HepG2 (cell line): ENCODE data around the gene PLPPR2. TPM values are rescaled to one million over a fixed set of nuclear protein-coding genes. Genes with fewer than 3 reads are reported as not detected.

Source experiments
- ATAC-seq: fragments of 200-7000 bp; cut with Tn5 transposase; 3 replicates; pipeline ENCODE4 v1.9.1; 2020; ENCODE audit warnings: mild to moderate bottlenecking, moderate library complexity
- BruUV-seq: library from RNA; stranded (reverse); fragments of 400-500 nt; replicated peaks from 2 replicates; lab custom pipeline; 2021; lab: Mats Ljungman, UMichigan
- CTCF ChIA-PET: fragments of 300-600 bp; formaldehyde crosslinking; extraction: SDS; loops from one replicate; lab custom pipeline; 2021; ENCODE audit warnings: low total read pairs, inconsistent platforms, low intra/inter-chr PET ratio; lab: Yijun Ruan, JAX
- POLR2A ChIA-PET: fragments of 350-600 bp; sonication (Branson Sonifier 250); formaldehyde crosslinking; loops from one replicate; lab custom pipeline; 2020; ENCODE audit warnings: antibody characterized with exemption, inconsistent platforms; lab: Yijun Ruan, JAX
- DNase-seq: peaks from one replicate; pipeline ENCODE4 v3.0.0-alpha.2; 2015; ENCODE audit warnings: low spot score
- FAIRE-seq: peaks from 3 replicates; lab custom pipeline; 2011; peaks lifted over from hg19 to GRCh38; lab: Jason Lieb, UNC
- H2AFZ ChIP-seq: one replicate; pipeline ENCODE4 v1.6.1; 2011; ENCODE audit warnings: low read length, inconsistent platforms
- H3K27ac ChIP-seq: fragments of 300-600 bp; 3 replicates; pipeline ENCODE4 v1.8.0; 2011; ENCODE audit warnings: mixed run types, mild to moderate bottlenecking, mixed read lengths, low read length, inconsistent platforms; ENCODE audit not compliant: insufficient read depth; ENCODE audit errors: extremely low read length
- H3K27me3 ChIP-seq, 2 experiments: fragments of 200-600 bp in 1 of 2; 2 replicates in 1 of 2; 3 replicates in 1 of 2; pipeline versions ENCODE4 v1.6.0 to v1.8.0; 2011; ENCODE audit warnings: low read length in 2 of 2, mild to moderate bottlenecking in 2 of 2, moderate library complexity in 2 of 2, inconsistent platforms in 1 of 2; ENCODE audit not compliant: insufficient read depth in 2 of 2, control insufficient read depth in 1 of 2
- H3K36me3 ChIP-seq, 2 experiments: fragments of 200-600 bp in 1 of 2; replicated peaks in 1 of 2; 2 replicates in 1 of 2; 3 replicates in 1 of 2; pipeline versions ENCODE4 v1.5.1 to v1.8.0; 2011; ENCODE audit warnings: low read length in 2 of 2, inconsistent platforms in 1 of 2; ENCODE audit not compliant: insufficient read depth in 2 of 2, control insufficient read depth in 1 of 2
- H3K4me1 ChIP-seq: 2 replicates; pipeline ENCODE4 v1.5.1; 2012; ENCODE audit warnings: low read length, inconsistent platforms; ENCODE audit not compliant: insufficient read depth
- H3K4me2 ChIP-seq: 2 replicates; pipeline ENCODE4 v1.6.0; 2011; ENCODE audit warnings: low read depth, low read length, inconsistent platforms
- H3K4me3 ChIP-seq, 3 experiments: fragments of 200-600 bp in 1 of 3; sonication (generic), shearing (Covaris generic) in 1 of 3; replicated peaks in 1 of 3; 2 replicates each; pipeline ENCODE4 v1.5.1; 2011 to 2016; ENCODE audit warnings: low read length in 3 of 3, inconsistent platforms in 2 of 3, low read depth in 2 of 3, mild to moderate bottlenecking in 2 of 3, control low read depth in 1 of 3, mixed read lengths in 1 of 3; ENCODE audit not compliant: insufficient read depth in 1 of 3
- H3K79me2 ChIP-seq: one replicate; pipeline ENCODE4 v1.6.1; 2011; ENCODE audit warnings: low read length, inconsistent platforms; ENCODE audit not compliant: insufficient read depth
- H3K9ac ChIP-seq: 2 replicates; pipeline ENCODE4 v1.6.0; 2011; ENCODE audit warnings: mild to moderate bottlenecking, low read depth, low read length, inconsistent platforms; ENCODE audit not compliant: insufficient read depth
- H3K9me3 ChIP-seq: 2 replicates; pipeline ENCODE4 v1.5.1; 2012; ENCODE audit warnings: mild to moderate bottlenecking, low read length
- H4K20me1 ChIP-seq: 2 replicates; pipeline ENCODE4 v1.6.0; 2011; ENCODE audit warnings: inconsistent platforms, mild to moderate bottlenecking, low read length, moderate library complexity; ENCODE audit not compliant: insufficient read depth
- ARHGAP35 ChIP-seq: sonication (generic); formaldehyde crosslinking; IDR thresholded peaks from 2 replicates; pipeline ENCODE4 v1.9.0; 2022; ENCODE audit warnings: mild to moderate bottlenecking, inconsistent platforms, moderate library complexity, missing genetic modification reagents, borderline replicate concordance
- ARNT2 ChIP-seq: sonication (generic); formaldehyde crosslinking; IDR thresholded peaks from 2 replicates; pipeline ENCODE4 v1.8.0; 2022; ENCODE audit warnings: mild to moderate bottlenecking, low read depth, missing genetic modification reagents, moderate library complexity
- CTCF ChIP-seq: sonication (generic); formaldehyde crosslinking; IDR thresholded peaks from 2 replicates; pipeline ENCODE4 v1.5.0; 2020; ENCODE audit warnings: mild to moderate bottlenecking, missing genetic modification reagents, moderate library complexity
- FOSL2 ChIP-seq: sonication (generic); formaldehyde crosslinking; IDR thresholded peaks from 2 replicates; pipeline ENCODE4 v1.4.0; 2020; ENCODE audit warnings: missing genetic modification reagents
- FOXK1 ChIP-seq: sonication (generic); formaldehyde crosslinking; IDR thresholded peaks from 2 replicates; pipeline ENCODE4 v1.4.0; 2020; ENCODE audit warnings: low read depth, missing genetic modification reagents, borderline replicate concordance
- HDAC2 ChIP-seq: sonication (generic); formaldehyde crosslinking; IDR thresholded peaks from 2 replicates; pipeline ENCODE4 v1.4.0; 2020; ENCODE audit warnings: missing genetic modification reagents
- MAZ ChIP-seq, 2 experiments: sonication (generic) in 1 of 2; formaldehyde crosslinking in 1 of 2; IDR thresholded peaks; 2 replicates each; pipeline versions ENCODE4 v1.5.0 to v1.6.1; 2012 to 2020; ENCODE audit warnings: low read depth in 2 of 2, mild to moderate bottlenecking in 2 of 2, borderline replicate concordance in 1 of 2, improper control_type of control experiment in 1 of 2, low read length in 1 of 2, missing genetic modification reagents in 1 of 2, moderate library complexity in 1 of 2
- MTA3 ChIP-seq: sonication (generic); formaldehyde crosslinking; IDR thresholded peaks from 2 replicates; pipeline ENCODE4 v1.4.0; 2020; ENCODE audit warnings: missing genetic modification reagents
- NR2F1 ChIP-seq, 2 experiments: fragments of 450-650 bp in 1 of 2; formaldehyde crosslinking in 1 of 2; IDR thresholded peaks; 2 replicates each; pipeline versions ENCODE4 v1.5.0 to v1.6.1; 2016 to 2020; ENCODE audit warnings: mild to moderate bottlenecking in 1 of 2, missing compliant biosample characterization in 1 of 2, missing genetic modification reagents in 1 of 2, moderate library complexity in 1 of 2
- TBX2 ChIP-seq: sonication (generic); formaldehyde crosslinking; IDR thresholded peaks from 2 replicates; pipeline ENCODE4 v1.5.0; 2020; ENCODE audit warnings: missing genetic modification reagents, mild to moderate bottlenecking, borderline replicate concordance
- TCF12 ChIP-seq, 2 experiments: fragments of 450-650 bp in 1 of 2; sonication (generic) in 1 of 2; formaldehyde crosslinking in 1 of 2; IDR thresholded peaks; 2 replicates each; pipeline versions ENCODE4 v1.6.1 to v1.8.0; 2017 to 2022; ENCODE audit warnings: antibody characterized with exemption in 1 of 2, mild to moderate bottlenecking in 1 of 2, missing genetic modification reagents in 1 of 2, moderate library complexity in 1 of 2
- ZFX ChIP-seq: sonication (generic); formaldehyde crosslinking; IDR thresholded peaks from 2 replicates; pipeline ENCODE4 v1.4.0; 2020; ENCODE audit warnings: mild to moderate bottlenecking, low read depth, missing genetic modification reagents, moderate library complexity
- ZIK1 ChIP-seq: sonication (generic); formaldehyde crosslinking; IDR thresholded peaks from 2 replicates; pipeline ENCODE4 v1.5.0; 2020; ENCODE audit warnings: mild to moderate bottlenecking, low read depth, missing genetic modification reagents, borderline replicate concordance
- ZNF224 ChIP-seq: sonication (generic); formaldehyde crosslinking; IDR thresholded peaks from 2 replicates; pipeline ENCODE4 v1.5.0; 2020; ENCODE audit warnings: mild to moderate bottlenecking, missing genetic modification reagents
- ZNF570 ChIP-seq: sonication (generic); formaldehyde crosslinking; IDR thresholded peaks from 2 replicates; pipeline ENCODE4 v1.4.0; 2020; ENCODE audit warnings: mild to moderate bottlenecking, missing genetic modification reagents, borderline replicate concordance
- ZNF879 ChIP-seq: sonication (generic); formaldehyde crosslinking; IDR thresholded peaks from 2 replicates; pipeline ENCODE4 v1.8.1; 2023; ENCODE audit warnings: missing genetic modification reagents
- WGBS: methylation state at CpG from one replicate; pipeline ENCODE4 v1.1.6; 2017; ENCODE audit warnings: low lambda C conversion rate; 5-methylcytosine and 5-hydroxymethylcytosine counted together
- in situ Hi-C: cut with HindIII; loops from 2 replicates; pipeline ENCODE4 v1.10.0; 2017; ENCODE audit warnings: low pct_unique_long_range_greater_than_20kb; ENCODE audit not compliant: extremely low pct_ligation_motif_present
- intact Hi-C: fragments of 100-400 bp; cut with micrococcal nuclease; formaldehyde crosslinking; loops from one replicate; pipeline ENCODE4 v1.10.0; 2022; ENCODE audit not compliant: unreplicated experiment
- polyA plus RNA-seq, 8 experiments: library from polyadenylated mRNA; depleted of rRNA in 3 of 8; stranded (reverse) in 7 of 8; unstranded in 1 of 8; fragments of >200 nt; fragmentation: Illumina TruSeq in 4 of 8; extraction: Trizol in 4 of 8; gene quantifications; 2 replicates each; pipeline versions ENCODE4 v1.2.1 to v1.2.3, GENCODE V29; 2011 to 2016; ENCODE audit warnings: low read depth in 4 of 8, missing spikeins in 1 of 8, mixed read lengths in 1 of 8; ENCODE audit not compliant: insufficient read depth in 1 of 8
- total RNA-seq, 5 experiments: library from RNA; depleted of rRNA; stranded (reverse); fragments of >200 nt; fragmentation: Illumina TruSeq; extraction: Trizol; gene quantifications; 2 replicates each; pipeline ENCODE4 v1.2.3, GENCODE V29; 2016; ENCODE audit warnings: low read depth in 1 of 5

PLPPR2 gene
- total and polyA plus RNA-seq, 2 of the 13 experiments (the other 11 are each of a cell fraction or from before 2014, with no cell fraction given): 1.5 to 2.1 TPM

GRCh38 chr19:11345122-11345803, 10.0 kb upstream of the PLPPR2 start:
- peak overlapping the region; percentile 65 to 88 (median 83) for H3K4me3 ChIP-seq
- no peaks in the 10 kb centered on the region for H3K36me3 ChIP-seq
- no peaks in the 10 kb centered on the region for H4K20me1 ChIP-seq
- H3K27ac ChIP-seq: peak overlapping the region; percentile 32
- DNase-seq (no peak), ATAC-seq (peak; percentile 26), FAIRE-seq (no peak)
- H3K9ac ChIP-seq: peak overlapping the region; percentile 71
- H3K79me2 ChIP-seq: no peaks in the 10 kb centered on the region
- intact Hi-C loops (no loop called here), in situ Hi-C loops (no loop called here)
- H3K4me2 ChIP-seq: peak overlapping the region; percentile 86
- H2AFZ ChIP-seq: peak overlapping the region; percentile 15
- no TSS peak for BruUV-seq
- WGBS: 5% methylated on average over 6 of the region's 15 CpGs
- H3K27me3 ChIP-seq: no peaks in the 10 kb centered on the region
- no peaks in the 10 kb centered on the region for H3K9me3 ChIP-seq
- CTCF ChIA-PET: no interaction called here
- POLR2A ChIA-PET: interaction anchor here (0.6 to 4.8 kb wide), 9 partner anchors 23 to 203 kb away, joined by 3 to 68 read pairs (median 4); partner anchors contain the start of genes ODAD3, PRKCSH and SWSAP1
- H3K4me1 ChIP-seq: peaks cover 37% of the 10 kb centered on the region
- TF ChIP-seq TBX2 (CRISPR knock-in tag): no peak
- TF ChIP-seq MTA3 (CRISPR knock-in tag): no peak
- TF ChIP-seq FOXK1 (CRISPR knock-in tag): no peak
- TF ChIP-seq ZNF224 (CRISPR knock-in tag): no peak
- TF ChIP-seq ZFX (CRISPR knock-in tag): peak; percentile 37; the same call in 1 of the 2 replicates
- no peak for TF ChIP-seq CTCF (CRISPR knock-in tag)
- no peak for TF ChIP-seq NR2F1 (CRISPR knock-in tag; IDR thresholded peaks at IDR 0.05)
- no peak for TF ChIP-seq ARNT2 (CRISPR knock-in tag)
- TF ChIP-seq ZIK1 (CRISPR knock-in tag): no peak
- TF ChIP-seq FOSL2 (CRISPR knock-in tag): no peak
- TF ChIP-seq ARHGAP35 (CRISPR knock-in tag): no peak
- TF ChIP-seq ZNF570: 0 out of 2 replicates have a peak, but pooled peaks have one; percentile 39
- no peak for TF ChIP-seq MAZ (IDR thresholded peaks at IDR 0.05; ENCODE audit: borderline replicate concordance, low read depth, low read length)
- no peak for TF ChIP-seq MAZ (CRISPR knock-in tag; IDR thresholded peaks at IDR 0.05; ENCODE audit: low read depth)
- TF ChIP-seq TCF12 (IDR thresholded peaks at IDR 0.05): no peak
- TF ChIP-seq TCF12 (CRISPR knock-in tag; IDR thresholded peaks at IDR 0.05): no peak
- no peak for TF ChIP-seq HDAC2
- no peak for TF ChIP-seq ZNF879 (CRISPR knock-in tag)
